Adrenal gland (tissue), 5 donors: ENCODE measurements around the gene MAPK12.

ENCODE experiments used
- CTCF ChIP-seq, 6 experiments: fragments of 450-650 bp in 4 of 6; fragments of 200-600 bp in 2 of 6; sonication (generic) in 1 of 6; IDR thresholded peaks; 1 replicate in 5 of 6; 2 replicates in 1 of 6; pipeline versions ENCODE4 v1.5.1 to v1.8.0; 2016 to 2021; ENCODE audit warnings: antibody characterized with exemption in 6 of 6, mild to moderate bottlenecking in 2 of 6, moderate library complexity in 1 of 6
- POLR2A ChIP-seq, 2 donors: fragments of 450-650 bp; IDR thresholded peaks; one replicate each; pipeline ENCODE4 v1.6.1; 2017; ENCODE audit warnings: antibody characterized with exemption in 2 of 2, mild to moderate bottlenecking in 2 of 2, moderate library complexity in 1 of 2
- donor health status: DM: no; HTN: no; CAD: no.

GRCh38 chr22:50220603-50221409, 40.7 kb downstream of the MAPK12 start:
- no peak for TF ChIP-seq CTCF (IDR thresholded peaks at IDR 0.05)
- no peak for TF ChIP-seq POLR2A (IDR thresholded peaks at IDR 0.05)
